HFFc6 (cell line): ENCODE measurements around the gene MAP3K6. TPM values are rescaled to one million over a fixed set of nuclear protein-coding genes. Genes with fewer than 3 reads are reported as not detected.

Source experiments
- DNase-seq: peaks from one replicate; pipeline ENCODE4 v3.0.0-alpha.2; 2018
- H3K27ac Mint-ChIP-seq: 2 replicates; pipeline ENCODE4 v1.8.0; 2020; ENCODE audit warnings: mild to moderate bottlenecking, mixed read lengths
- H3K27me3 Mint-ChIP-seq: 2 replicates; pipeline ENCODE4 v1.8.0; 2021; ENCODE audit warnings: mild to moderate bottlenecking, moderate library complexity, mixed read lengths; ENCODE audit not compliant: insufficient read depth
- H3K36me3 Mint-ChIP-seq: 2 replicates; pipeline ENCODE4 v1.8.0; 2021; ENCODE audit warnings: low read depth, mixed read lengths
- H3K4me1 Mint-ChIP-seq: 2 replicates; pipeline ENCODE4 v1.8.0; 2020; ENCODE audit warnings: low read depth, mixed read lengths
- H3K4me3 Mint-ChIP-seq: 2 replicates; pipeline ENCODE4 v1.8.0; 2020; ENCODE audit warnings: mild to moderate bottlenecking, moderate library complexity, mixed read lengths
- H3K9me3 Mint-ChIP-seq: 2 replicates; pipeline ENCODE4 v1.8.0; 2020; ENCODE audit warnings: mild to moderate bottlenecking, mixed read lengths
- total RNA-seq, 6 experiments: library from RNA; stranded (reverse); fragmentation: NEBNext Ultra II Directional; extraction: Animal tissue kit (Norgen Biotek cat#: 25700); gene quantifications; 2 replicates in 1 of 6; 3 replicates in 5 of 6; pipeline ENCODE4 v1.2.3, GENCODE V29; 2021
- TF ChIP-seq, protein P1 (sequence below): fragments of 200-600 bp; sonication (generic); IDR thresholded peaks from 2 replicates; pipeline ENCODE4 v1.5.0; 2021; ENCODE audit warnings: antibody characterized with exemption, mild to moderate bottlenecking

The MAP3K6 gene
- total RNA-seq, 6 experiments from 2014 or later = 22.6 to 30.8 (median 27.7) TPM

DNA sequence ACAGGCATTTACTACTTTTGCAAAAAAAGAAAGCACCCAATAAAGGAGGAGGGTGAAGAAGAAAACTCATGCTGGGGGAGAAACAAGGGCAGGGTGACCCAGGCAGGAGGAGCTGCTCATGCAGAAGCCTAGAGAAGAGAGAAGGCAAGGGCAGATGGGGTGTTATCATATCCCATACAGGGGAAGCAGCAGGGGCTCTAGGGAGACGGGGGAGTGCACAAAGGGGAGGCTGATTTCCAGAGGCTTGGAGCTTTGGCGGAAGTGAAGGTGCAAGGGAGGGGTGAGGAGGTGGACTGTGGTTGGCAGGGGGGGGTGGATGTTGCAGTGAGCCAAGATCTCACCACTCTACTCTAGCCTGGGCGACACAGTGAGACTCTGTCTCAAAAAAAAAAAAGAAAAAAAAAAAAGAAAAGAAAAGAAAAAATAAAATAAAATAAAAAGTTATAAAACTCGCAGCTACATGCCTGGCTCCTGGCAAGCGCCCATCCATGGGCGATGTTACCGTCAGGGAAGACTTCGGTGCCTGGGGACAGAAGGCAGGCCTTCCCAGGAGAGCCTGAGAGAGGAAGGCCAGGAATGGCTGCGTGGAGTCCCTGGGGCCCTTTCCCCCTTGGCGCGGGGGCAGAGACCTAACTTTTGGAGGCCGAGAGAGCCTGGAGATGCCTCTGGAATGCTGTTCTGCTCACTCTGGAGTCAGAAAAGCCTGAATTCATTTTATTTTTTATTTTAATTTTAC lies 11.2 kb upstream of the MAP3K6 start:
- H3K27me3 Mint-ChIP-seq = peaks cover 16% of the 10 kb centered on the region
- no peaks in the 10 kb centered on the region for H3K9me3 Mint-ChIP-seq
- no peak overlapping the region for H3K4me3 Mint-ChIP-seq
- no peaks in the 10 kb centered on the region for H3K36me3 Mint-ChIP-seq
- TF ChIP-seq, protein P1, sequence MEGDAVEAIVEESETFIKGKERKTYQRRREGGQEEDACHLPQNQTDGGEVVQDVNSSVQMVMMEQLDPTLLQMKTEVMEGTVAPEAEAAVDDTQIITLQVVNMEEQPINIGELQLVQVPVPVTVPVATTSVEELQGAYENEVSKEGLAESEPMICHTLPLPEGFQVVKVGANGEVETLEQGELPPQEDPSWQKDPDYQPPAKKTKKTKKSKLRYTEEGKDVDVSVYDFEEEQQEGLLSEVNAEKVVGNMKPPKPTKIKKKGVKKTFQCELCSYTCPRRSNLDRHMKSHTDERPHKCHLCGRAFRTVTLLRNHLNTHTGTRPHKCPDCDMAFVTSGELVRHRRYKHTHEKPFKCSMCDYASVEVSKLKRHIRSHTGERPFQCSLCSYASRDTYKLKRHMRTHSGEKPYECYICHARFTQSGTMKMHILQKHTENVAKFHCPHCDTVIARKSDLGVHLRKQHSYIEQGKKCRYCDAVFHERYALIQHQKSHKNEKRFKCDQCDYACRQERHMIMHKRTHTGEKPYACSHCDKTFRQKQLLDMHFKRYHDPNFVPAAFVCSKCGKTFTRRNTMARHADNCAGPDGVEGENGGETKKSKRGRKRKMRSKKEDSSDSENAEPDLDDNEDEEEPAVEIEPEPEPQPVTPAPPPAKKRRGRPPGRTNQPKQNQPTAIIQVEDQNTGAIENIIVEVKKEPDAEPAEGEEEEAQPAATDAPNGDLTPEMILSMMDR = no peak
- no peak overlapping the region for H3K27ac Mint-ChIP-seq
- no peak for DNase-seq
- no peaks in the 10 kb centered on the region for H3K4me1 Mint-ChIP-seq

DNA sequence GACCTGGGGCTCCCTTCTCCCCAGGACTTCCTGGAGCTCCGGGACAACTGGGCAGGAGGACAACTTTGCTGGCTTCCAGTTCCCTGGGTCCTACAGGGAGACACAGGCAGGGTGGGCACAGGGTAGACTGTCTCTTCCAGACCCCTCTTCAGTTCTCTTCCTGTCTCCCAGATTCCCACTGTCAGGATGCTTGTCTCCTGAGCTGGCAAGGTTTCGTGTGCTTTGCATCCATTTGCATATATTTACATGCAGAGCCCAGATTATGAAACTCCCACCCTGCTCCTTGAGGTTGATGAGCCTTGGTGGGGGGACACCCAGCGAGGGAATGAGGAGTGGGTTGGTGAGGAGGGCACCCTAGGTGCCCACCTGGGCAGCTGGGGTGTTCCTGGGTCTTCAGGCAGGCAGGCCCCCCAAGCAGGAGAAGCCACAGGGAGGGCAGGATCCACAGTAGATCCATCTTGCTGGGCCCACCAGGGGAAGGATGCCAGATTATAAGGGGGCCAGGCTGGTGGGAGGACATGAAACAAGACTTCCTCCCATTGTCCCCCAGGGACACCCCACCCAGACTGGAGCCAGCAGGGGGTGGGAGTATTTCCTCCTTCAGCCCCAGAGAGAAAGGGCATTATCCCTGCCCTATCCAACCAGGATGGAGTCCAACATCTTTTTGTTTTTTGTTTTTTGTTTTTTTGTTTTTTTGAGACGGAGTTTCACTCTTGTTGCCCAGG lies 7.8 kb upstream of the MAP3K6 start, which contains the start of gene FCN3:
FCN3 (minus strand) TSS at position 463 of the 725 bp plus-strand sequence; CDS start at position 457, 6 bp downstream.
- Mint-ChIP-seq H3K4me1 (peaks cover 10% of the 10 kb centered on the region), H3K9me3 (no peaks in the 10 kb centered on the region), H3K27me3 (peaks cover 11% of the 10 kb centered on the region; the same call in 1 of the 2 replicates), H3K36me3 (no peaks in the 10 kb centered on the region), H3K4me3 (no peak within 1 kb of the TSS), H3K27ac (no peak within 1 kb of the TSS)
- TF ChIP-seq, protein P1 = no peak
- no peak for DNase-seq

DNA sequence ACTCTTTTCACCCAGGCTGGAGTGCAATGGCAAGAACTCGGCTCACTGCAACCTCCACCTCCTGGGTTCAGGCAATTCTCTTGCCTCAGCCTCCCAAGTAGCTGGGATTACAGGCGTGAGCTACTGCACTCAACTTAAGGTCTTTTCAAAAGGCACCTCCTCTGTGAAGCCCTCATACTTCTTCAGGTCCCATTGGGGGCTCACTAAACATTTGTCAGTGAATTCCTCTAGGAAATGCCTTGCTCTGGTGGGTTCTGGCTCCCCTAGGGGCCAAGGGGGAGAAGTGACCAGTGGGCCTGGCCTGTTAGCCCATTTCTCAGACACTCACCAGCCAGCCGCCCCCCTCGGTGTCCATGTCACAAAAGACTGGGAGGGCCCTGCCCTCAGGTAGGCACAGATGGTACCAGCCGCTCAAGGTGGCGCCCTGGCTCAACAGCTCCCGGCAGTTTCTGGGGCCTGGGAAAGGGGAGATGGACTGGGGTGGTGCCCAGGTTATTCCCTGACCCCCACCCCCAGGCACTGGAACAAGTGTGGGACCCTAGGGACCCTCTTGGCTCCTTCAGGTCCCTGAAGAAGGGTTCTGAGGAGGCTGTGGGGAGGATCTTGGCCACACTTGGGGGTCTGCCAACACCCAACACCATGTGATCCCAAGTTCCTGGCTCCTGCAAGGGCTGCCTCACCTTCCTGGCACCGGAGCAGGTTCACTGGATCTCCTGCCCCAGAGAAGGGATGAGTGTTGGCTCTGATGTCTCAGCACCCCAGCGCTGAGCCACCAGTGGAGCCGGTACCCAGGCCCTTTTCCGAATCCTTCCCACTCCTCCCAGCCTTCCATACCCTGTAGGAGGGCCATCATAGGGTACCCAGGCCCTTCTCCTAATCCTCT lies 6.3 kb upstream of the MAP3K6 start:
- H3K4me1 Mint-ChIP-seq = peaks cover 10% of the 10 kb centered on the region
- no peak overlapping the region for H3K4me3 Mint-ChIP-seq
- H3K27me3 Mint-ChIP-seq = peaks cover 11% of the 10 kb centered on the region; the same call in 1 of the 2 replicates
- no peaks in the 10 kb centered on the region for H3K9me3 Mint-ChIP-seq
- DNase-seq = no peak
- H3K27ac Mint-ChIP-seq = no peak overlapping the region
- TF ChIP-seq, protein P1 = peak; percentile 57
- no peaks in the 10 kb centered on the region for H3K36me3 Mint-ChIP-seq

GRCh38 chr1:27372022-27372807 lies 5.5 kb upstream of the MAP3K6 start:
- H3K36me3 Mint-ChIP-seq = no peaks in the 10 kb centered on the region
- H3K27me3 Mint-ChIP-seq = peaks cover 11% of the 10 kb centered on the region; the same call in 1 of the 2 replicates
- no peak overlapping the region for H3K27ac Mint-ChIP-seq
- TF ChIP-seq, protein P1 = no peak
- H3K4me3 Mint-ChIP-seq = no peak overlapping the region
- no peak for DNase-seq
- peaks cover 16% of the 10 kb centered on the region for H3K4me1 Mint-ChIP-seq
- H3K9me3 Mint-ChIP-seq = no peaks in the 10 kb centered on the region
